IPS-15b (cell line): ENCODE measurements around the gene SEPTIN11.

Experiments used
- H3K27me3 ChIP-seq: one replicate; pipeline ENCODE4 v1.6.1; 2013; ENCODE audit warnings: low read length; ENCODE audit not compliant: control insufficient read depth, insufficient read depth
- H3K36me3 ChIP-seq: one replicate; pipeline ENCODE4 v1.6.1; 2013; ENCODE audit warnings: low read length; ENCODE audit not compliant: control insufficient read depth, insufficient read depth
- H3K4me1 ChIP-seq: one replicate; pipeline ENCODE4 v1.6.1; 2013; ENCODE audit warnings: mild to moderate bottlenecking, low read length; ENCODE audit not compliant: control insufficient read depth, insufficient read depth
- H3K4me3 ChIP-seq: one replicate; pipeline ENCODE4 v1.5.1; 2013; ENCODE audit warnings: low read depth, low read length
- H3K9ac ChIP-seq: one replicate; pipeline ENCODE4 v1.6.1; 2013; ENCODE audit warnings: low read depth, mild to moderate bottlenecking, low read length
- H3K9me3 ChIP-seq: one replicate; pipeline ENCODE4 v1.6.1; 2013; ENCODE audit warnings: mild to moderate bottlenecking, low read length; ENCODE audit not compliant: control insufficient read depth, insufficient read depth

The SEPTIN11 gene

DNA sequence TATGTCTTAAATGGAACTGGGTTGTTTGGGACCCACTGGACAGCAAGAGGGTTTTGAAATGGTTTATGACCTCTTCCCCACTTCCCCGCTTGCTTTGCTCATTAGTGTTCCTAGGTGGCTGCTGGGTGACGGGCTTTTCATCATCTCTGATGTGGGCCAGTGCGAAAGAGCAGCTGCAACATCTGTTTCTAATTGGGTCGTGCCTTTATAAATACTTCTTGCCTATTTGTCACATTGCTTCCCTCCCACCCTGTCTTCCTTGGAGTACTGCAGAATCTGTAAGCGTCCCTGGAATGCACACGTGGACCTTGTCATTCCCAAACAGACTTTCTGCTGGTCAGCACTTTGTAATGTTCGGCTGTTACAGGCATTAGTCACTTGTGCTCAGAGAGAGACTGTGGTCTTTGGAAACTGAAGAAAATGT is 35.2 kb downstream of the SEPTIN11 start:
- Histone ChIP-seq H3K4me1 (peaks cover 18% of the 10 kb centered on the region), H3K36me3 (no peaks in the 10 kb centered on the region), H3K27me3 (no peaks in the 10 kb centered on the region), H3K9ac (no peak overlapping the region), H3K4me3 (no peak overlapping the region), H3K9me3 (no peaks in the 10 kb centered on the region)

DNA sequence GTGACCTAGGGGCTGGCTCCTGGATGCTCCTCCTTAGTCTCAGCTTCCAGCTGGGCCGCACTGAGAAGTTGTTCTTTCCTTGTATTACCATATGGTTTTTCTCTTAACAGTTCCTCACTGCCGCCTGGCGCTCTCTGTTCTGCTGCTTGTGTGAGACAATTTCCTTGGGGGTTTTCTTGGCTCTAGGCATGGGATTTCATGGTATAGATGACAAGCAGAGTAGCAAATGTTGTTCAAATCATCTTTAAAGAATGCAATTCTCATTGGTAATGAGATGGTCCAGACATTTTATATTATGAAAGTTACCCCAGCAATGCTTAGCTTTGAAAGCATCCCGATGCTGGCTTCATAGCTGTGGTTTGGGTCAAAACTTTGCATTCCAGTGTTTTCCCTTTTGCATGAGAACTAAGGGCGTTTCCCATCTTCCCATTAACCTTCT is 37.6 kb downstream of the SEPTIN11 start:
- Histone ChIP-seq H3K36me3 (no peaks in the 10 kb centered on the region), H3K27me3 (no peaks in the 10 kb centered on the region), H3K4me3 (no peak overlapping the region), H3K9me3 (no peaks in the 10 kb centered on the region), H3K4me1 (peaks cover 13% of the 10 kb centered on the region), H3K9ac (no peak overlapping the region)

DNA sequence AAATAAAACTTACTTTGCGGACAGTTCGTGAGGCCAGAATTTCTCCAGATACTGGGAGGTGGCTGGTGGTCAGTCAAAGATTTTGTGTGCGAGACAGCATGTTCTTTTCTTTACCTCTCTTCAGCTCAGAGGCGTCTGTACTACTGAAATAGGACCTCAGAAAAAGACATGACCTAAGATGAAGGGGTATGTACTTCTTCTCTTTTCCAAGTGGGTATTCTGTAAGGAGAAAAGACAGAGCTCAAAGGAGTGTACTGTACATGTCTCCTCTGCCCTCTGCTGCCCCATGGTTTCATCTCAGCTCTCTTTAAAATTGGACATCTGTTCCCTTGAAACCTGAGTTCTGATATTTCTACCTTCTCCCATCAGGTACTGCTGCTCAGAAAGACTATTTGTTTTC is 38.1 kb downstream of the SEPTIN11 start:
- H3K9me3 ChIP-seq = no peaks in the 10 kb centered on the region
- H3K36me3 ChIP-seq = no peaks in the 10 kb centered on the region
- H3K4me3 ChIP-seq = no peak overlapping the region
- H3K4me1 ChIP-seq = peaks cover 13% of the 10 kb centered on the region
- H3K9ac ChIP-seq = no peak overlapping the region
- no peaks in the 10 kb centered on the region for H3K27me3 ChIP-seq

- H3K4me1 ChIP-seq = peaks cover 12% of the 10 kb centered on the region
Measured at GRCh38 chr4:76989391-76990061, 40.0 kb downstream of the SEPTIN11 start.

GRCh38 chr4:76990288-76991080 is 40.9 kb downstream of the SEPTIN11 start:
- H3K4me1 ChIP-seq = peaks cover 10% of the 10 kb centered on the region
- H3K27me3 ChIP-seq = no peaks in the 10 kb centered on the region
- no peak overlapping the region for H3K4me3 ChIP-seq
- H3K9ac ChIP-seq = no peak overlapping the region
- H3K9me3 ChIP-seq = no peaks in the 10 kb centered on the region
- H3K36me3 ChIP-seq = no peaks in the 10 kb centered on the region

More at GRCh38 chr4:76989391-76990061, 40.0 kb downstream of the SEPTIN11 start:
- no peaks in the 10 kb centered on the region for H3K36me3 ChIP-seq
- no peak overlapping the region for H3K9ac ChIP-seq
- no peak overlapping the region for H3K4me3 ChIP-seq
- H3K27me3 ChIP-seq = no peaks in the 10 kb centered on the region
- H3K9me3 ChIP-seq = no peaks in the 10 kb centered on the region

GRCh38 chr4:76991161-76991660 is 41.7 kb downstream of the SEPTIN11 start:
- no peak overlapping the region for H3K9ac ChIP-seq
- no peak overlapping the region for H3K4me3 ChIP-seq
- peaks cover 13% of the 10 kb centered on the region for H3K4me1 ChIP-seq

DNA sequence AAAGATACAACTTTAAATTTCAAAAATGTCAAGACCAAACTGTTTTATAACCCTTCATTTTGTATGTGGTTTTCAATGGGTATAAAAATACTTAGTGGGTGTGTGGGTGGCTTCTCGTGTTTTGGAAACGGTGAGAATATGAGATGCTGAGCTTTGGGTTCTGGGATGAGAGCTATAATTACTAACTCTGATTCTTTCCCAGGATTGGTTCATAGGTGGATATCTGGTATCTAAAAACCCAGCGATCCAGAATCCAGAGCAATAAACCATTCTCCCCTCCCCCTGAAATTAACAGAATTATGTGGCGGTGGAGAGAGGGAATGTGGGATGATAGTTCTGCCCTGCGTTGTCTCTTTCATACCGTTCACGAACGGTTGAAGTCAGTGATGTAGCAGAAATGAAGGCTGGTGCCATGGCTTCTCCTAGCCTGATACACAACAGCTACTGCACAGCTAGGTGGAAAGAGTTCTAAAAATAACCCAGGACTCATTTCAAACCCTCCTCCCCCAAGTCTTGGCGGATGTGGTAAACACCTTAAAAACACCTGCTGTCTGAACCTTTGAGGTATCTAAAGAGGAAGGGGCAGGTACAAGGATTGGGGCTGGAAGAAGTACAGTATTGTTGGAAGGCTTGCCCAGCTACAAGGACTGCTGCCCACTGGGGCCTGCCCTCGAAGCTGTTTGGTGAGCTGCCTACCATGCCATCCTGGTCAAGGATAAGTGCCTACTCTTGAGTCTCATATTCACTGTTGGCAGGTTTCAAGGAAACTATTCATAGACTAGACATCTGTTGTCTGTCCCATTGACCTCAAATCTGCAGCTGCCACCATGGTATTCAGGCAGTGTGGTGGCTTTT is 44.5 kb downstream of the SEPTIN11 start:
- Histone ChIP-seq H3K9ac (no peak overlapping the region), H3K4me3 (no peak overlapping the region), H3K4me1 (peaks cover 4% of the 10 kb centered on the region), H3K36me3 (no peaks in the 10 kb centered on the region), H3K27me3 (no peaks in the 10 kb centered on the region), H3K9me3 (no peaks in the 10 kb centered on the region)

More at GRCh38 chr4:76991161-76991660, 41.7 kb downstream of the SEPTIN11 start:
- H3K36me3 ChIP-seq = no peaks in the 10 kb centered on the region
- no peaks in the 10 kb centered on the region for H3K9me3 ChIP-seq
- H3K27me3 ChIP-seq = no peaks in the 10 kb centered on the region

DNA sequence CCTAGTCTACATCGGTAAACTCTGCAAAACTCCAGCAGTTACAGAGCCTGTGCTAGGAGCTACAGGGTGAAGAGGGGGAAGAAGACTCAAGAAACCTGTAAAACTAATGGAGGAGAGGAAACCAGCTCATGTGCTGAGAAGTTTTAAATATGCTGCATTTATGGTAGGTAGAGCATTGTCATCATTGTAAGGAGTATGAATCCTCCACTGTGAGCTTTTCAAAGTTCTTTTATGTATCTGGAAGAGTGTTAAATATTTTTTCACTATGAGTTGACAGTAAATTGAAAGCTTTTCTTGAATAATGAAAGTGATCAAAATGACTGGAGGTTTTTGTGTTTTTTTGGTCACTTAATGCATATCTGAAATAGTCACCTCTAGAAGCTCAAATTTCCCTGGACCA is 46.2 kb downstream of the SEPTIN11 start:
- H3K36me3 ChIP-seq = no peaks in the 10 kb centered on the region
- H3K27me3 ChIP-seq = no peaks in the 10 kb centered on the region
- no peak overlapping the region for H3K9ac ChIP-seq
- H3K4me3 ChIP-seq = no peak overlapping the region
- H3K9me3 ChIP-seq = no peaks in the 10 kb centered on the region
- peaks cover 5% of the 10 kb centered on the region for H3K4me1 ChIP-seq

DNA sequence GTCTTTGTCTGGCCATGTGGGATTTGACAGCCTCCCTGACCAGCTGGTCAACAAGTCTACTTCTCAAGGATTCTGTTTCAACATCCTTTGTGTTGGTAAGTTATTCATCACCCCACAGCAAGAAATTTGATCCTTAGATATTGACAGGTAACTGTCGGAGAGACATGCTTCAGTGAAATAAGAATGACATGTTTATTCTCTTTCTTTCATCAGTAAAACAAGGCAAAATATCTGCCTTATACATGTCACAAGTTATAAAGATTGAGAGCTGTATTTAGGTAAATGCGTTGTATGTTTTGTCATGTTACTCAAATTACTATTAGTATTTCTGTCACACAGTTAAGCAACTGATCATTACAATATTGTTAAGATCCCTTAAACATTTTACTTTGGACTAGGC is 46.9 kb downstream of the SEPTIN11 start:
- H3K36me3 ChIP-seq = no peaks in the 10 kb centered on the region

GRCh38 chr4:76997077-76997476 is 47.5 kb downstream of the SEPTIN11 start:
- Histone ChIP-seq H3K4me1 (peaks cover 13% of the 10 kb centered on the region), H3K36me3 (no peaks in the 10 kb centered on the region), H3K4me3 (no peak overlapping the region), H3K9me3 (no peaks in the 10 kb centered on the region), H3K27me3 (no peaks in the 10 kb centered on the region), H3K9ac (no peak overlapping the region)

More for the DNA sequence above, 46.9 kb downstream of the SEPTIN11 start:
- Histone ChIP-seq H3K4me3 (no peak overlapping the region), H3K4me1 (peaks cover 9% of the 10 kb centered on the region), H3K9ac (no peak overlapping the region), H3K27me3 (no peaks in the 10 kb centered on the region), H3K9me3 (no peaks in the 10 kb centered on the region)

GRCh38 chr4:76997532-76997931 is 48.0 kb downstream of the SEPTIN11 start:
- H3K4me3 ChIP-seq = no peak overlapping the region
- no peak overlapping the region for H3K9ac ChIP-seq
- peaks cover 18% of the 10 kb centered on the region for H3K4me1 ChIP-seq
- H3K27me3 ChIP-seq = no peaks in the 10 kb centered on the region
- no peaks in the 10 kb centered on the region for H3K9me3 ChIP-seq
- no peaks in the 10 kb centered on the region for H3K36me3 ChIP-seq
